Measurements from ENCODE around the gene DOK7. TPM values are rescaled to one million over a fixed set of nuclear protein-coding genes. Genes with fewer than 3 reads are reported as not detected.

The DOK7 gene
- total and polyA plus RNA-seq, 2 donors (not counting 3 experiments of a cell fraction or from before 2014, with no cell fraction given) = not detected

DNA sequence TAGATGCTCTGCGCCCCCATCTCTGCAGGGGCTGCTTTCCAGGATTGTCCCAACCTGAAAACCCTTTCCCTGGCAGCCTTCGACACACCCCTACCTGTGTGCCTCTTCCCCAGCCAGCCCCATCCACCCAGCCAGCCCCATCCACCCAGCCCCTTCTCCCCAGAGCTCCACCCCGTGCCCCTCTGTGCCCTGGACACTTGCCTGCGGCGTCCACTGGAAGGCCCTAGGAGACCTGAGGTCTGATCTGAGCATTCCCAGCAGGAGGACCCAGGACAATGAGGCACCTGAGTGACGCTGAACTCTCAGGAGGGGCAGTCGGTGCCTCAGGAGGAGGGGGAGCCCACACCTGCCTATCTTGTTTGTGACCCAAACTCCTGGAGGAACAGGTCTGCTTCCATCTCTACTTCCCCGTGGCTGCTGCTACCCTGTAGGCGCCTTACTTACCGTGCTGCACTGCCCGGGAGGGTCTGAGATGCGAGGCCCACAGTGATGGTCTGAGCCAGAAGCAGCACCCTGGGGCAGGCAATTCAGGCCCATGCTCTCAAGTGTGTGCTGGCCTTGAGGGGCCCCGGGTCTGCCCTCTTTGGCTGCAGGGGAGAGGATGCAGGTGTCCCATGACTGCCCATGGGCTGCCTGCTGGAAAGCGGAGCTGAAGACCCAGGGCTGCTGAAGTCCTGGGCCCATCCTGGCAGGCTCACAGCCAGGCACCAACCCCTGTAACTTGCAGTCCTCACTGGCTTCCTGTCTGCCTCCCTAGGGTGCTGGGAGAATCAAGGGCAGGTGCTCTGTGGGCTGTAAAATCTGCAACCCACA lies 64.2 kb downstream of the DOK7 start:
- intact Hi-C loops (cut with micrococcal nuclease) = no loop called here
- H3K36me3 ChIP-seq (ENCODE audit: control insufficient read depth in 2 of 2, extremely low read depth in 1 of 2, insufficient read depth in 2 of 2, low read length in 2 of 2) = peaks cover 3 to 31% of the 10 kb centered on the region in 2 experiments
- no peak for TF ChIP-seq POLR2A (IDR thresholded peaks at IDR 0.05; ENCODE audit: low read depth, low read length)
- H3K9me1 ChIP-seq (replicated peaks; ENCODE audit: control insufficient read depth, extremely low read depth, insufficient read depth, low read length) = no peaks in the 10 kb centered on the region
- POLR2A ChIA-PET = no interaction called here
- CTCF ChIA-PET = no interaction called here
- no TSS peak for BruUV-seq (replicated peaks)
- H3K27ac ChIP-seq (ENCODE audit: insufficient read depth, low read depth, low read length) = no peak overlapping the region
- peaks cover 7% of the 10 kb centered on the region for H3K4me1 ChIP-seq (ENCODE audit: control insufficient read depth, extremely low read depth, insufficient read depth, low read length)
- FAIRE-seq = no peak
- H2AFZ ChIP-seq (ENCODE audit: low read depth, low read length) = no peak overlapping the region
- dilution Hi-C loops (cut with MboI; ENCODE audit: extremely low pct_ligation_motif_present, low sequenced_read_pairs) = no loop called here
- no peak for DNase-seq (ENCODE audit: low read depth, low spot score)
- H3K9ac ChIP-seq (replicated peaks; ENCODE audit: extremely low read depth, insufficient read depth, low read length) = no peak overlapping the region
- H3K79me2 ChIP-seq (ENCODE audit: control insufficient read depth, insufficient read depth, low read length) = peaks cover 46% of the 10 kb centered on the region
- H3K27me3 ChIP-seq (ENCODE audit: control insufficient read depth in 2 of 2, insufficient read depth in 2 of 2, low read length in 2 of 2) = no peaks in the 10 kb centered on the region
- no peak overlapping the region for H3K4me2 ChIP-seq (ENCODE audit: insufficient read depth, low read length)
- peaks cover 2% of the 10 kb centered on the region for H4K20me1 ChIP-seq (replicated peaks; ENCODE audit: control insufficient read depth, extremely low read depth, insufficient read depth, low read length)
- no peaks in the 10 kb centered on the region for H3K9me3 ChIP-seq (replicated peaks; ENCODE audit: control insufficient read depth, insufficient read depth, low read length)
- no peak overlapping the region for H3K4me3 ChIP-seq (replicated peaks in 1 of 3; ENCODE audit: insufficient read depth in 1 of 3, low read depth in 1 of 3, low read length in 3 of 3)

DNA sequence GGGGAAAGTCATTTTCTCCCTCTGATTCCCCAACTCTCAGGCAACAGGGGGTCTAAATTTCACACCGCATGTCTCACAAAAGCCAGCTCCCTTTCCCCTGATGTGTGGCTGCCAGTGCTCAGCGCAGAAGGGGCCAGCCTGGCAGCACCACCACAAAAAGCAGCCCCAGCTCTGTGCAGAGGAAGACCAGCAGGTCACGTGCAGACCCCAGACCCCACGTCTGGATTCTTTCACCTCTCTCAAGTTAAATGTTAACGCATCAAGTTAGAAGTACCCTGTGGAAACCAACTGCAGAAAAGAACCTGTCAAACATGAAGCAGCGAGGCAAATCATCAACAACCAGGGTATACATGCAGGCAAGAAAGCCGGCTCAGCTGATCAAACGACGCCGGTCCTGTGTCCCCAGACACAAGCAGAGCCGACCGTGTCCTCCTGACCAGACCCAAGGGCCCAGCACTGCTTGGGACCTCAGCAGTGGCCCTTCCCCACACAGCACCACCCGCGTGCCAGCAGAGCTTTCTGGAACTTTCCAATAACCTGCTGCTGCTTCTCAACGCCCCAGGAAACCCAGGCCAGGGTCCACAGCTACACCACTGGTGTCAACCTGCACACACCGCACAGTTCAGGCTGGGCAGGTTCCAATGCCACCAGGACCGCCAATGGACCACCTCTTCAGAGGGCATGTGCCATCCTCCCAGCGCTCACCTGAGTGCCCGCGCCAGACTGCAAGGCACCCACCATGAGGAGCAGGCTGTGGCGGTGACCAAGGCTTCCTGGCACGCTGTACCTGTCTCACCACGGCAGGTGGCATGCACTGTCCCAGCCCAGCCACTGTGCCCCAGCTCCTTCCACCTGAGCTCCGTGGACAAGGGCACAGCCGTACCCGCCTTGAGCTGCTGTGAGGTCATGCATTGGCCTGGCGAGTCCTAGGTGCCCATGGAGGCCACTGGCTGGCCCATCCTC lies 65.1 kb downstream of the DOK7 start:
- DNase-seq (ENCODE audit: low read depth, low spot score) (no peak), FAIRE-seq (no peak)
- Histone ChIP-seq H3K9me3 (replicated peaks; ENCODE audit: control insufficient read depth, insufficient read depth, low read length) (no peaks in the 10 kb centered on the region), H3K27ac (ENCODE audit: insufficient read depth, low read depth, low read length) (no peak overlapping the region), H3K79me2 (ENCODE audit: control insufficient read depth, insufficient read depth, low read length) (peaks cover 46% of the 10 kb centered on the region), H4K20me1 (replicated peaks; ENCODE audit: control insufficient read depth, extremely low read depth, insufficient read depth, low read length) (peaks cover 2% of the 10 kb centered on the region), H3K4me2 (ENCODE audit: insufficient read depth, low read length) (no peak overlapping the region), H2AFZ (ENCODE audit: low read depth, low read length) (no peak overlapping the region), H3K4me1 (ENCODE audit: control insufficient read depth, extremely low read depth, insufficient read depth, low read length) (peaks cover 11% of the 10 kb centered on the region), H3K9me1 (replicated peaks; ENCODE audit: control insufficient read depth, extremely low read depth, insufficient read depth, low read length) (no peaks in the 10 kb centered on the region), H3K4me3 (replicated peaks in 1 of 3; ENCODE audit: insufficient read depth in 1 of 3, low read depth in 1 of 3, low read length in 3 of 3) (no peak overlapping the region), H3K27me3 (ENCODE audit: control insufficient read depth in 2 of 2, insufficient read depth in 2 of 2, low read length in 2 of 2) (no peaks in the 10 kb centered on the region), H3K36me3 (ENCODE audit: control insufficient read depth in 2 of 2, extremely low read depth in 1 of 2, insufficient read depth in 2 of 2, low read length in 2 of 2) (peaks cover 3 to 27% of the 10 kb centered on the region in 2 experiments), H3K9ac (replicated peaks; ENCODE audit: extremely low read depth, insufficient read depth, low read length) (no peak overlapping the region)
- ChIA-PET CTCF (no interaction called here), POLR2A (no interaction called here)
- dilution Hi-C loops (cut with MboI; ENCODE audit: extremely low pct_ligation_motif_present, low sequenced_read_pairs) (no loop called here), intact Hi-C loops (cut with micrococcal nuclease) (no loop called here)
- TF ChIP-seq MYC (IDR thresholded peaks at IDR 0.05; ENCODE audit: low read depth, low read length) = no peak
- no peak for TF ChIP-seq POLR2A (IDR thresholded peaks at IDR 0.05; ENCODE audit: low read depth, low read length)
- TF ChIP-seq JUN (IDR thresholded peaks at IDR 0.05; ENCODE audit: borderline replicate concordance, insufficient read depth, insufficient read length, low read depth) = no peak
- TF ChIP-seq, protein P1, sequence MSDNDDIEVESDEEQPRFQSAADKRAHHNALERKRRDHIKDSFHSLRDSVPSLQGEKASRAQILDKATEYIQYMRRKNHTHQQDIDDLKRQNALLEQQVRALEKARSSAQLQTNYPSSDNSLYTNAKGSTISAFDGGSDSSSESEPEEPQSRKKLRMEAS (IDR thresholded peaks at IDR 0.05; ENCODE audit: insufficient read depth, insufficient read length) = no peak
- no peak for TF ChIP-seq FOS (IDR thresholded peaks at IDR 0.05; ENCODE audit: borderline replicate concordance, insufficient read depth, low read length)
- TF ChIP-seq GATA2 (IDR thresholded peaks at IDR 0.05; ENCODE audit: insufficient read depth, insufficient read length, low read depth, low read length) = no peak
- no peak for TF ChIP-seq POLR2AphosphoS5 (IDR thresholded peaks at IDR 0.05; ENCODE audit: insufficient read depth, low read depth, low read length)
- TF ChIP-seq, protein P2, sequence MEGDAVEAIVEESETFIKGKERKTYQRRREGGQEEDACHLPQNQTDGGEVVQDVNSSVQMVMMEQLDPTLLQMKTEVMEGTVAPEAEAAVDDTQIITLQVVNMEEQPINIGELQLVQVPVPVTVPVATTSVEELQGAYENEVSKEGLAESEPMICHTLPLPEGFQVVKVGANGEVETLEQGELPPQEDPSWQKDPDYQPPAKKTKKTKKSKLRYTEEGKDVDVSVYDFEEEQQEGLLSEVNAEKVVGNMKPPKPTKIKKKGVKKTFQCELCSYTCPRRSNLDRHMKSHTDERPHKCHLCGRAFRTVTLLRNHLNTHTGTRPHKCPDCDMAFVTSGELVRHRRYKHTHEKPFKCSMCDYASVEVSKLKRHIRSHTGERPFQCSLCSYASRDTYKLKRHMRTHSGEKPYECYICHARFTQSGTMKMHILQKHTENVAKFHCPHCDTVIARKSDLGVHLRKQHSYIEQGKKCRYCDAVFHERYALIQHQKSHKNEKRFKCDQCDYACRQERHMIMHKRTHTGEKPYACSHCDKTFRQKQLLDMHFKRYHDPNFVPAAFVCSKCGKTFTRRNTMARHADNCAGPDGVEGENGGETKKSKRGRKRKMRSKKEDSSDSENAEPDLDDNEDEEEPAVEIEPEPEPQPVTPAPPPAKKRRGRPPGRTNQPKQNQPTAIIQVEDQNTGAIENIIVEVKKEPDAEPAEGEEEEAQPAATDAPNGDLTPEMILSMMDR (IDR thresholded peaks at IDR 0.05; ENCODE audit: extremely low read depth in 1 of 2, insufficient read depth in 1 of 2, low read depth in 1 of 2, low read length in 2 of 2) = no peak
- TF ChIP-seq EZH2 (IDR thresholded peaks at IDR 0.05; ENCODE audit: borderline replicate concordance, low read depth, low read length, severe bottlenecking) = no peak
- BruUV-seq (replicated peaks) = no TSS peak

All from endothelial cell of umbilical vein (primary cell).